NCI-H526 (cell line): ENCODE results near the gene TEC.

ENCODE experiments used
- DNase-seq, 2 experiments: peaks; one replicate each; lab custom pipeline; 2025; lab: John Stamatoyannopoulos, UW

Gene TEC

GRCh38 chr4:48121180-48121579 lies 148.5 kb downstream of the TEC start:
- no peak for DNase-seq

GRCh38 chr4:48120132-48120531 lies 149.5 kb downstream of the TEC start:
- no peak for DNase-seq

- DNase-seq = no peak
Measured at GRCh38 chr4:48119646-48120045, 150.0 kb downstream of the TEC start.

- DNase-seq = no peak
Measured at GRCh38 chr4:48118081-48118480, 151.6 kb downstream of the TEC start.

- DNase-seq = no peak
Measured at GRCh38 chr4:48116582-48116981, 153.1 kb downstream of the TEC start.

GRCh38 chr4:48114412-48114811 lies 155.2 kb downstream of the TEC start:
- DNase-seq = no peak

GRCh38 chr4:48112017-48112667 lies 157.5 kb downstream of the TEC start:
- DNase-seq = no peak

GRCh38 chr4:48110452-48110978 lies 159.1 kb downstream of the TEC start:
- DNase-seq = no peak

- peak; percentile 31 to 59 for DNase-seq
Measured at GRCh38 chr4:48109413-48110263, 160.0 kb downstream of the TEC start.

- no peak for DNase-seq
Measured at GRCh38 chr4:48108309-48109073, 161.1 kb downstream of the TEC start.

GRCh38 chr4:48105230-48105629 lies 164.4 kb downstream of the TEC start:
- DNase-seq = no peak

- no peak for DNase-seq
Measured at GRCh38 chr4:48103483-48104139, 166.0 kb downstream of the TEC start.

GRCh38 chr4:48102303-48102702 lies 167.3 kb downstream of the TEC start:
- no peak for DNase-seq

GRCh38 chr4:48100256-48100655 lies 169.4 kb downstream of the TEC start:
- DNase-seq = no peak

- no peak for DNase-seq
Measured at GRCh38 chr4:48095441-48095840, 174.2 kb downstream of the TEC start.

- DNase-seq = no peak
Measured at GRCh38 chr4:48093991-48094416, 175.6 kb downstream of the TEC start.

GRCh38 chr4:48090621-48091020 lies 179.0 kb downstream of the TEC start:
- no peak for DNase-seq

GRCh38 chr4:48085821-48086589 lies 183.6 kb downstream of the TEC start:
- DNase-seq = no peak
